Stomach (tissue), 4 donors: ENCODE data around the gene MISP.

Source experiments
- EP300 ChIP-seq: sonication (generic); formaldehyde crosslinking; IDR thresholded peaks from one replicate; pipeline ENCODE4 v1.6.1; 2017; ENCODE audit warnings: antibody characterized with exemption
- POLR2A ChIP-seq, 4 donors: fragments of 450-650 bp; IDR thresholded peaks; one replicate each; pipeline ENCODE4 v1.6.1; 2016; ENCODE audit warnings: antibody characterized with exemption in 4 of 4, control low read depth in 2 of 4, mild to moderate bottlenecking in 1 of 4, moderate library complexity in 1 of 4
- TF ChIP-seq, protein P1 (sequence below), 7 experiments: fragments of 450-650 bp in 4 of 7; fragments of 200-600 bp in 3 of 7; sonication (generic) in 3 of 7; IDR thresholded peaks; one replicate each; pipeline ENCODE4 v1.5.1; 2016 to 2019; ENCODE audit warnings: antibody characterized with exemption in 7 of 7, control low read depth in 2 of 7, mild to moderate bottlenecking in 1 of 7

DNA sequence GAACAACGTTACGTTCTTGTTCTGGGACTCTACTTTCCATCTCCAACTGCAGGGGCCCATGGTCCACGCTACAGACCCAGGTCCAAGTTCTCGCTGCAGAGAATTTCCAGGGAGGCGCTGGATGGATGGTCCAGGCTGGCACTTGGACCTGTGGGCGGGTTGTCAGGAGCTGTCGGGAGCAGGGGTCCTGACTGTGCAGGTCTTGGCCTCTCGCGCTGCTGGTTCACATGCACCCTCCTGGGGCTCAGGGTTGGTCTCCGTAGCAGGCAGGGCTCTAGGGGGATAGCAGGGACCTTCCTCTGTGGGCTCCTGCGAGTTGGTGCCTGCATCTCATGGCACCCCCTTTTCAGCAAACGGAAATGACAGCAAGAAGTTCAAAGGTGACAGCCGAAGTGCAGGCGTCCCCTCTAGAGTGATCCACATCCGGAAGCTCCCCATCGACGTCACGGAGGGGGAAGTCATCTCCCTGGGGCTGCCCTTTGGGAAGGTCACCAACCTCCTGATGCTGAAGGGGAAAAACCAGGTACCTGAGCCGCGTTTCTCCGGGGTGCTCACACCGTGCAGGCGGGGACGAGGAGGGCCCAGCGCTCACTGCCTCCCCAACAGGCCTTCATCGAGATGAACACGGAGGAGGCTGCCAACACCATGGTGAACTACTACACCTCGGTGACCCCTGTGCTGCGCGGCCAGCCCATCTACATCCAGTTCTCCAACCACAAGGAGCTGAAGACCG lies 52.9 kb downstream of the MISP start:
- TF ChIP-seq, protein P1, sequence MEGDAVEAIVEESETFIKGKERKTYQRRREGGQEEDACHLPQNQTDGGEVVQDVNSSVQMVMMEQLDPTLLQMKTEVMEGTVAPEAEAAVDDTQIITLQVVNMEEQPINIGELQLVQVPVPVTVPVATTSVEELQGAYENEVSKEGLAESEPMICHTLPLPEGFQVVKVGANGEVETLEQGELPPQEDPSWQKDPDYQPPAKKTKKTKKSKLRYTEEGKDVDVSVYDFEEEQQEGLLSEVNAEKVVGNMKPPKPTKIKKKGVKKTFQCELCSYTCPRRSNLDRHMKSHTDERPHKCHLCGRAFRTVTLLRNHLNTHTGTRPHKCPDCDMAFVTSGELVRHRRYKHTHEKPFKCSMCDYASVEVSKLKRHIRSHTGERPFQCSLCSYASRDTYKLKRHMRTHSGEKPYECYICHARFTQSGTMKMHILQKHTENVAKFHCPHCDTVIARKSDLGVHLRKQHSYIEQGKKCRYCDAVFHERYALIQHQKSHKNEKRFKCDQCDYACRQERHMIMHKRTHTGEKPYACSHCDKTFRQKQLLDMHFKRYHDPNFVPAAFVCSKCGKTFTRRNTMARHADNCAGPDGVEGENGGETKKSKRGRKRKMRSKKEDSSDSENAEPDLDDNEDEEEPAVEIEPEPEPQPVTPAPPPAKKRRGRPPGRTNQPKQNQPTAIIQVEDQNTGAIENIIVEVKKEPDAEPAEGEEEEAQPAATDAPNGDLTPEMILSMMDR (IDR thresholded peaks at IDR 0.05), result no peak
- TF ChIP-seq POLR2A (IDR thresholded peaks at IDR 0.05), result no peak
- TF ChIP-seq EP300, result no peak
